IMR-90 (cell line): ENCODE measurements around the gene MRPL48. TPM values are rescaled to one million over a fixed set of nuclear protein-coding genes. Genes with fewer than 3 reads are reported as not detected.

Experiments
- ATAC-seq: fragments of 200-7000 bp; cut with Tn5 transposase; 2 replicates; pipeline ENCODE4 v1.9.1; 2020; ENCODE audit warnings: low read depth, mild to moderate bottlenecking, moderate library complexity
- BruUV-seq: library from RNA; stranded (reverse); fragments of 400-500 nt; replicated peaks from 2 replicates; lab custom pipeline; 2021; lab: Mats Ljungman, UMichigan
- CTCF ChIA-PET: fragments of 300-600 bp; formaldehyde crosslinking; extraction: SDS; loops from one replicate; lab custom pipeline; 2021; ENCODE audit warnings: antibody characterized with exemption; lab: Yijun Ruan, JAX
- POLR2A ChIA-PET: fragments of 300-600 bp; sonication (Branson Sonifier 250); formaldehyde crosslinking; loops from one replicate; lab custom pipeline; 2022; ENCODE audit warnings: antibody characterized with exemption; ENCODE audit not compliant: unreplicated experiment; lab: Charles Lee
- DNase-seq: peaks from one replicate; pipeline ENCODE4 v3.0.0; 2013
- H2AFZ ChIP-seq: replicated peaks from 2 replicates; pipeline ENCODE3; 2013; ENCODE audit warnings: low read length, mild to moderate bottlenecking; ENCODE audit not compliant: poor library complexity
- H2AK5ac ChIP-seq: 2 replicates; pipeline ENCODE4 v1.6.1; 2013; ENCODE audit warnings: low read depth, low read length, inconsistent platforms
- H2AK9ac ChIP-seq: replicated peaks from 2 replicates; pipeline ENCODE3; 2013; ENCODE audit warnings: mild to moderate bottlenecking, low read depth, low read length, moderate library complexity; ENCODE audit not compliant: poor library complexity
- H2BK120ac ChIP-seq: 2 replicates; pipeline ENCODE4 v1.6.1; 2013; ENCODE audit warnings: low read depth, low read length, inconsistent platforms
- H2BK15ac ChIP-seq: 3 replicates; pipeline ENCODE4 v1.6.1; 2013; ENCODE audit warnings: low read depth, low read length, inconsistent platforms
- H2BK20ac ChIP-seq: 2 replicates; pipeline ENCODE4 v1.6.1; 2013; ENCODE audit warnings: low read depth, mild to moderate bottlenecking, inconsistent platforms, low read length, moderate library complexity
- H2BK5ac ChIP-seq: 2 replicates; pipeline ENCODE4 v1.6.1; 2013; ENCODE audit warnings: mild to moderate bottlenecking, low read depth, low read length, inconsistent platforms; ENCODE audit not compliant: poor library complexity, severe bottlenecking
- H3K14ac ChIP-seq: replicated peaks from 2 replicates; pipeline ENCODE4 v1.6.1; 2013; ENCODE audit warnings: low read depth, low read length, inconsistent platforms
- H3K18ac ChIP-seq: 2 replicates; pipeline ENCODE4 v1.6.1; 2013; ENCODE audit warnings: low read depth, low read length, control low read depth
- H3K23ac ChIP-seq: 2 replicates; pipeline ENCODE4 v1.6.1; 2013; ENCODE audit warnings: low read depth, low read length, inconsistent platforms
- H3K27ac ChIP-seq: 2 replicates; pipeline ENCODE4 v1.5.1; 2013; ENCODE audit warnings: mild to moderate bottlenecking, control low read depth, low read length; ENCODE audit not compliant: insufficient read depth
- H3K27me3 ChIP-seq: 2 replicates; pipeline ENCODE4 v1.6.1; 2013; ENCODE audit warnings: low read length; ENCODE audit not compliant: control insufficient read depth, insufficient read depth
- H3K36me3 ChIP-seq: 2 replicates; pipeline ENCODE4 v1.6.1; 2013; ENCODE audit warnings: low read length, mixed read lengths; ENCODE audit not compliant: control insufficient read depth, insufficient read depth
- H3K4ac ChIP-seq: 2 replicates; pipeline ENCODE4 v1.6.1; 2013; ENCODE audit warnings: low read depth, low read length, inconsistent platforms
- H3K4me1 ChIP-seq: 2 replicates; pipeline ENCODE4 v1.6.1; 2013; ENCODE audit warnings: low read length, mixed read lengths; ENCODE audit not compliant: control insufficient read depth, insufficient read depth
- H3K4me2 ChIP-seq: 2 replicates; pipeline ENCODE4 v1.6.1; 2013; ENCODE audit warnings: low read depth, mild to moderate bottlenecking, control low read depth, low read length, moderate library complexity
- H3K4me3 ChIP-seq: 2 replicates; pipeline ENCODE4 v1.5.1; 2013; ENCODE audit warnings: low read depth, mild to moderate bottlenecking, control low read depth, low read length, moderate library complexity; ENCODE audit not compliant: insufficient read depth
- H3K56ac ChIP-seq: 2 replicates; pipeline ENCODE4 v1.6.1; 2013; ENCODE audit warnings: low read length, inconsistent platforms; ENCODE audit not compliant: insufficient read depth; ENCODE audit errors: extremely low read depth
- H3K79me1 ChIP-seq, 2 experiments: 2 replicates each; pipeline ENCODE4 v1.6.1; 2013; ENCODE audit warnings: low read length in 2 of 2, inconsistent platforms in 1 of 2, low read depth in 1 of 2
- H3K9ac ChIP-seq: 2 replicates; pipeline ENCODE4 v1.6.1; 2013; ENCODE audit warnings: low read depth, low read length, control low read depth
- H3K9me1 ChIP-seq: 2 replicates; pipeline ENCODE4 v1.6.1; 2013; ENCODE audit warnings: low read length, inconsistent platforms; ENCODE audit not compliant: insufficient read depth
- H3K9me3 ChIP-seq: 2 replicates; pipeline ENCODE4 v1.6.1; 2013; ENCODE audit warnings: low read length; ENCODE audit not compliant: control insufficient read depth, insufficient read depth
- H4K20me1 ChIP-seq: 2 replicates; pipeline ENCODE4 v1.6.1; 2013; ENCODE audit warnings: low read length, inconsistent platforms; ENCODE audit not compliant: insufficient read depth
- H4K5ac ChIP-seq: 2 replicates; pipeline ENCODE4 v1.6.1; 2013; ENCODE audit warnings: mild to moderate bottlenecking, low read depth, low read length, control low read depth
- H4K8ac ChIP-seq, 2 experiments: 2 replicates each; pipeline ENCODE4 v1.6.1; 2013; ENCODE audit warnings: low read depth in 2 of 2, low read length in 2 of 2, control low read depth in 1 of 2, inconsistent platforms in 1 of 2
- H4K91ac ChIP-seq: 2 replicates; pipeline ENCODE4 v1.6.1; 2013; ENCODE audit warnings: low read depth, low read length, inconsistent platforms; ENCODE audit not compliant: insufficient read depth
- CEBPB ChIP-seq: IDR thresholded peaks from 2 replicates; pipeline ENCODE4 v1.6.1; 2012; ENCODE audit warnings: low read depth, low read length, improper control_type of control experiment
- CHD1 ChIP-seq: IDR thresholded peaks from 2 replicates; pipeline ENCODE4 v1.6.1; 2012; ENCODE audit warnings: low read depth, low read length, improper control_type of control experiment
- MAFK ChIP-seq: IDR thresholded peaks from 2 replicates; pipeline ENCODE4 v1.6.1; 2012; ENCODE audit warnings: low read depth, low read length, improper control_type of control experiment
- WGBS, 2 experiments: methylation state at CpG; one replicate each; pipeline versions ENCODE4 v1.1.5 to v1.1.7; 2013; ENCODE audit warnings: missing lambda C conversion rate in 2 of 2; ENCODE audit not compliant: insufficient read length in 1 of 2; ENCODE audit errors: extremely low coverage in 2 of 2; 5-methylcytosine and 5-hydroxymethylcytosine counted together
- dilution Hi-C: fragments of 300-500 bp; cut with HindIII; formaldehyde crosslinking; loops from one replicate; pipeline ENCODE4 v1.14.3; 2018; ENCODE audit warnings: low sequenced_read_pairs; ENCODE audit not compliant: unreplicated experiment
- in situ Hi-C: fragments of 300-500 bp; cut with MboI; formaldehyde crosslinking; loops from 3 replicates; pipeline ENCODE4 v1.14.3; 2019; ENCODE audit warnings: low sequenced_read_pairs, inconsistent platforms, mixed read lengths
- intact Hi-C: fragments of 100-400 bp; cut with micrococcal nuclease; formaldehyde crosslinking; loops from 2 replicates; pipeline ENCODE4 v1.10.0; 2022
- polyA plus RNA-seq, 3 experiments: library from polyadenylated mRNA; depleted of rRNA; stranded (reverse); fragments of >200 nt; gene quantifications; 2 replicates each; pipeline ENCODE4 v1.2.3, GENCODE V29; 2012; ENCODE audit warnings: low replicate concordance in 1 of 3
- total RNA-seq: library from RNA; depleted of rRNA; stranded (reverse); fragments of >200 nt; gene quantifications from 2 replicates; pipeline ENCODE4 v1.2.3, GENCODE V29; 2012

Gene MRPL48
- total and polyA plus RNA-seq, 2 of the 4 experiments (the other 2 are of a cell fraction), result 24.0 to 29.4 TPM

DNA sequence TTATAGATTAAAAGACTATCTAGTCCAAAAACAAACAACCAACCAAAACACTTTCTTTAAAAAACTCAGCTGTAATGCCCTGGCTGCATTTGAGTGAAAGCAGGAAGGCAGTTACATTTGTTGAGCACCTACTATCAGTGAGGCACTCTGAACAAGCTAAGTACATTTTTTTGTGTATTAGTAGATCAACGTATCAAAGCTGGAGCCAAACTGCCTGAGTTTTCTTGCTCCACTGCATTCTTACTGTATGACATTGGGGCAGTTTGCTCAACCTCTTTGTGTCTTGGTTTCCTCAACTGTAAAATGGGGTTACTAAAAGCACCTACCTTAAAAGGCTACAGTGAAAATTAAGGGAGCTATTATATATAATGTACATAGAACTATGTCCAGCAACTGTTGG, 67.0 kb downstream of the MRPL48 start:
- Histone ChIP-seq H4K91ac (no peak overlapping the region), H3K4ac (no peak overlapping the region), H3K4me2 (no peak overlapping the region), H3K56ac (no peak overlapping the region), H4K8ac (no peak overlapping the region), H3K9ac (no peak overlapping the region), H3K9me1 (no peaks in the 10 kb centered on the region), H3K4me3 (no peak overlapping the region), H4K20me1 (no peaks in the 10 kb centered on the region), H3K36me3 (no peaks in the 10 kb centered on the region), H2BK5ac (no peak overlapping the region), H3K14ac (no peak overlapping the region), H2AK9ac (no peak overlapping the region), H4K5ac (no peak overlapping the region), H3K9me3 (no peaks in the 10 kb centered on the region), H3K23ac (no peak overlapping the region), H2BK15ac (no peak overlapping the region), H2BK20ac (no peak overlapping the region), H3K4me1 (no peaks in the 10 kb centered on the region), H2BK120ac (no peak overlapping the region), H3K27me3 (no peaks in the 10 kb centered on the region), H3K79me1 (no peaks in the 10 kb centered on the region; a peak in 1 of 4 replicates), H3K18ac (no peak overlapping the region), H2AK5ac (no peak overlapping the region), H3K27ac (no peak overlapping the region), H2AFZ (no peak overlapping the region)
- POLR2A ChIA-PET, result interaction anchor here (0.6 kb wide), 1 partner anchor 61 kb away, joined by 18 read pairs; no protein-coding TSS in a partner anchor
- TF ChIP-seq MAFK, result no peak
- peak; percentile 47; the same call in 1 of the 2 replicates for TF ChIP-seq CEBPB
- TF ChIP-seq CHD1, result no peak
- CTCF ChIA-PET, result interaction anchor here (0.9 kb wide), 1 partner anchor 12 kb away, joined by 3 read pairs; no protein-coding TSS in a partner anchor
- DNase-seq (peak; percentile 59), ATAC-seq (peak; percentile 57)
- dilution Hi-C loops (no loop called here), intact Hi-C loops (loop anchor here (5.0 kb wide), 1 partner anchor 37 kb away; no protein-coding TSS in a partner anchor), in situ Hi-C loops (no loop called here)
- no CpG with 5 or more reads among the region's 1 CpG for WGBS, 2 experiments
- no TSS peak for BruUV-seq
